HepG2 (cell line): ENCODE data around the gene MTR. TPM values are rescaled to one million over a fixed set of nuclear protein-coding genes. Genes with fewer than 3 reads are reported as not detected.

Experiments used
- ELF3 ChIP-seq: IDR thresholded peaks from 2 replicates; pipeline ENCODE4 v1.6.1; 2016; ENCODE audit warnings: missing genetic modification reagents, missing compliant biosample characterization
- FOSL1 ChIP-seq: sonication (generic); formaldehyde crosslinking; IDR thresholded peaks from 2 replicates; pipeline ENCODE4 v1.9.0; 2021; ENCODE audit warnings: missing genetic modification reagents, borderline replicate concordance
- FOXC1 ChIP-seq: sonication (generic); formaldehyde crosslinking; IDR thresholded peaks from 2 replicates; pipeline ENCODE4 v1.8.0; 2022; ENCODE audit warnings: mild to moderate bottlenecking, missing genetic modification reagents, borderline replicate concordance
- GABPB1 ChIP-seq: IDR thresholded peaks from 2 replicates; pipeline ENCODE4 v1.6.1; 2016; ENCODE audit warnings: mild to moderate bottlenecking, missing genetic modification reagents, moderate library complexity, missing compliant biosample characterization
- MIER3 ChIP-seq: IDR thresholded peaks from 2 replicates; pipeline ENCODE4 v1.6.1; 2016; ENCODE audit warnings: missing compliant biosample characterization, borderline replicate concordance
- NR2F6 ChIP-seq, 2 experiments: IDR thresholded peaks; 2 replicates each; pipeline ENCODE4 v1.6.1; 2016; ENCODE audit warnings: antibody characterized with exemption in 1 of 2, mild to moderate bottlenecking in 1 of 2
- RXRA ChIP-seq: sonication (generic); formaldehyde crosslinking; IDR thresholded peaks from 2 replicates; pipeline ENCODE4 v1.5.1; 2020; ENCODE audit warnings: missing genetic modification reagents
- SAP130 ChIP-seq: IDR thresholded peaks from 2 replicates; pipeline ENCODE4 v1.6.1; 2016; ENCODE audit warnings: low read depth
- SIX1 ChIP-seq: sonication (generic); formaldehyde crosslinking; IDR thresholded peaks from 2 replicates; pipeline ENCODE4 v1.4.0; 2020; ENCODE audit warnings: missing genetic modification reagents, borderline replicate concordance
- SMAD1 ChIP-seq: sonication (generic); formaldehyde crosslinking; IDR thresholded peaks from 2 replicates; pipeline ENCODE4 v1.4.0; 2020; ENCODE audit warnings: missing genetic modification reagents, low read depth, mild to moderate bottlenecking, borderline replicate concordance
- SP5 ChIP-seq: IDR thresholded peaks from 2 replicates; pipeline ENCODE4 v1.6.1; 2016; ENCODE audit warnings: low read depth, borderline replicate concordance
- TOE1 ChIP-seq: sonication (generic); formaldehyde crosslinking; IDR thresholded peaks from 2 replicates; pipeline ENCODE4 v1.4.0; 2020; ENCODE audit warnings: mild to moderate bottlenecking, missing genetic modification reagents
- TP53 ChIP-seq: sonication (generic); formaldehyde crosslinking; conservative IDR thresholded peaks from 2 replicates; pipeline ENCODE4 v1.4.0; 2020; ENCODE audit warnings: missing genetic modification reagents
- UBTF ChIP-seq: sonication (generic); formaldehyde crosslinking; IDR thresholded peaks from 2 replicates; pipeline ENCODE4 v1.4.0; 2020; ENCODE audit warnings: mild to moderate bottlenecking, missing genetic modification reagents
- ZFAT ChIP-seq: sonication (generic); formaldehyde crosslinking; conservative IDR thresholded peaks from 2 replicates; pipeline ENCODE4 v1.8.1; 2023; ENCODE audit warnings: missing genetic modification reagents, inconsistent platforms
- ZMYM2 ChIP-seq: sonication (generic); formaldehyde crosslinking; IDR thresholded peaks from 2 replicates; pipeline ENCODE4 v1.8.0; 2022; ENCODE audit warnings: mild to moderate bottlenecking, missing genetic modification reagents
- ZNF138 ChIP-seq: sonication (generic); formaldehyde crosslinking; IDR thresholded peaks from 2 replicates; pipeline ENCODE4 v1.5.0; 2020; ENCODE audit warnings: mild to moderate bottlenecking, low read depth, missing genetic modification reagents
- ZNF30 ChIP-seq: sonication (generic); formaldehyde crosslinking; IDR thresholded peaks from 2 replicates; pipeline ENCODE4 v1.5.0; 2020; ENCODE audit warnings: mild to moderate bottlenecking, missing genetic modification reagents
- ZNF543 ChIP-seq: sonication (generic); formaldehyde crosslinking; IDR thresholded peaks from 2 replicates; pipeline ENCODE4 v1.4.0; 2020; ENCODE audit warnings: mild to moderate bottlenecking, missing genetic modification reagents
- ZNF646 ChIP-seq: sonication (generic); formaldehyde crosslinking; IDR thresholded peaks from 2 replicates; pipeline ENCODE4 v1.9.0; 2021; ENCODE audit warnings: mild to moderate bottlenecking, missing genetic modification reagents
- ZNF7 ChIP-seq: IDR thresholded peaks from 2 replicates; pipeline ENCODE4 v1.6.1; 2016; ENCODE audit warnings: missing biosample characterization, missing genetic modification reagents
- ZNF703 ChIP-seq: sonication (generic); formaldehyde crosslinking; IDR thresholded peaks from 2 replicates; pipeline ENCODE4 v1.5.1; 2020; ENCODE audit warnings: missing genetic modification reagents, mild to moderate bottlenecking, moderate library complexity, borderline replicate concordance
- polyA plus RNA-seq, 8 experiments: library from polyadenylated mRNA; depleted of rRNA in 3 of 8; stranded (reverse) in 7 of 8; unstranded in 1 of 8; fragments of >200 nt; fragmentation: Illumina TruSeq in 4 of 8; extraction: Trizol in 4 of 8; gene quantifications; 2 replicates each; pipeline versions ENCODE4 v1.2.1 to v1.2.3, GENCODE V29; 2011 to 2016; ENCODE audit warnings: low read depth in 4 of 8, missing spikeins in 1 of 8, mixed read lengths in 1 of 8; ENCODE audit not compliant: insufficient read depth in 1 of 8
- total RNA-seq, 5 experiments: library from RNA; depleted of rRNA; stranded (reverse); fragments of >200 nt; fragmentation: Illumina TruSeq; extraction: Trizol; gene quantifications; 2 replicates each; pipeline ENCODE4 v1.2.3, GENCODE V29; 2016; ENCODE audit warnings: low read depth in 1 of 5

Gene MTR
- total and polyA plus RNA-seq, 2 of the 13 experiments (the other 11 are each of a cell fraction or from before 2014, with no cell fraction given) = 16.3 to 36.1 TPM

DNA sequence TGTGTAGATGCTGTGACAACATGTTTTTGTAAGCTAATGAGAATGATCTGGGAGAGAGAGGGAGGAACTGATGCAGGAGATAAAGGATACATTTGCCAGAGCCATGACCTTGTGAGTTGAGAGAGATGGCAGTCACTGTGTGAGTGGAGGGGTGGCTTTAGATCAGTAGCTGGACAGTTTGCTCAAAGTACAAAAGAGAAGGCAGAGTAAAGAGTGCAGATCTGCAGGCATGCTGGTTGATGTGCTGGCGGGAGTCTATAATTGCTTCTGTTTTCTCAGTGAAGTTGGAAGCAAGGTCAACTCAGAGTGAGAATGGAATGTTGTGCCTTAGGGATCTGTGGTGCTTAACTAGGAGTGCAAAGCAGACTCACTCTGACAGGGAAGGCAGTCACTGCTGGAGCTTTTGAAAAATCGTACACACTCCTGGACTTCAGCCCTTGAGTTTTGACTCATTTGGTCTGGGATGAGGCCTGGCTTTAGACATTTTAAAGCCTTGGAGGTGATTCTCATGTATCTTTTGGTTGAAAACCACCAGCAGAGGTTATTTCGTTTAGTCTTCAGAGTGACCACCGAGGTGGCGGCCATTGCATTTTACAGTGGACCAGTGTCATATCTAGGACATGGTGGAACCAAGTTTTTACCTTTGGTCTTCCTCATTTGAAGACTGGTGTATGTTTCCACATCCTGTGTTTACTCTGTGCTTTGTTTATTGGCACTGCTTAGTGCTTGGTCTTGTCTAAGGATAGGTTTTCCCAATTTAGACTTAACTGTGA, 49.6 kb downstream of the MTR start (continued):
- TF ChIP-seq NR2F6 (IDR thresholded peaks at IDR 0.05) (peak; percentile 76), NR2F6 (CRISPR knock-in tag; IDR thresholded peaks at IDR 0.05) (peak; percentile 76), TP53 (CRISPR knock-in tag) (0 out of 2 replicates have a peak, but pooled peaks have one; percentile 62), ZNF7 (peak; percentile 49; the same call in 1 of the 2 replicates), ZNF138 (CRISPR knock-in tag) (no peak), TOE1 (CRISPR knock-in tag) (no peak), SAP130 (CRISPR knock-in tag) (no peak; the same call in none of the 2 replicates), ZNF703 (CRISPR knock-in tag) (no peak), ZFAT (CRISPR knock-in tag) (no peak), SMAD1 (no peak), MIER3 (peak; percentile 73; the same call in 1 of the 2 replicates), ZMYM2 (CRISPR knock-in tag) (0 out of 2 replicates have a peak, but pooled peaks have one; percentile 32), FOSL1 (CRISPR knock-in tag) (no peak), ZNF30 (CRISPR knock-in tag) (no peak), SIX1 (CRISPR knock-in tag) (peak; percentile 14; the same call in 1 of the 2 replicates), FOXC1 (CRISPR knock-in tag) (0 out of 2 replicates have a peak, but pooled peaks have one; percentile 38), ZNF543 (CRISPR knock-in tag) (no peak), UBTF (CRISPR knock-in tag) (peak; percentile 43; the same call in 1 of the 2 replicates), SP5 (CRISPR knock-in tag) (peak; percentile 60), GABPB1 (CRISPR knock-in tag) (no peak), RXRA (CRISPR knock-in tag) (peak; percentile 76; the same call in 1 of the 2 replicates), ZNF646 (CRISPR knock-in tag) (peak; percentile 93), ELF3 (CRISPR knock-in tag) (peak; percentile 46)
